ENCODE results near the gene ZDHHC7.

The ZDHHC7 gene

GRCh38 chr16:84989749-84990620 is 21.4 kb downstream of the ZDHHC7 start:
- no peak for DNase-seq

DNA sequence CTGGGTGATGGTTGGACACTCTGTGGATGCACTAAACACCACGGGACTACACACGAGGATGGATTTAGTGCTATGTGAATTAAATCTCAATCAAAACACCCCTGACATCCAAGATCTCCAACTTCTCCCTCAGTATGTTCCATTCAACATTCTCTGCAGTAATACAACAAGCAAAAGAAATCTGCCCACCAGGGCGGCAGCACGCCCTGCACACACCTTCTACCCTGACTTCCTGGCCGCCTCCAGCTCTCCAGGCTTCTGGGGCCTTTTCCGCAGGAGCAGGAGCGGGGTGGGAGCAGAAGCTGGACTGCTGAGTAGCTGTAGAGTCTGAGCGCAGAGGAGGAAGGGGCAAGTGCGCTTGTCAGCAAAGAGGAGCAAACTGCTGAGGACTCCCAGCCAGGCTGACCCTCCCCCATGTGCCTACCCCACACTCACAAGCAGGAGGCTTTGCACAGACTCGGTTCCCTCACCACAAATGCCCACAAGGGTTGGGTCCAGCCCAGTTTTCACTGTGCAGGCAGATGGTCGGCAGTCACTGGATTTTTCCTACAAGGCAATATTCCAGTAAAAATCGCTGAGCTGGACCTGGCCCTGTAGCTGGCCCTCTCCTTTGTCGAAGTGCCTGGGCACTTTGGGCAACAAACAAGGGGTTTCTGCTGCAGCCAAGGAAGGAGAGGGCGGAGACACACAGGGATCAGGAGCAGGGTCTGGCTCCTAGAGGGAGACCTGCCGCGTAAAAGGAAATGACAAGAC is 22.8 kb downstream of the ZDHHC7 start:
- DNase-seq = no peak

DNA sequence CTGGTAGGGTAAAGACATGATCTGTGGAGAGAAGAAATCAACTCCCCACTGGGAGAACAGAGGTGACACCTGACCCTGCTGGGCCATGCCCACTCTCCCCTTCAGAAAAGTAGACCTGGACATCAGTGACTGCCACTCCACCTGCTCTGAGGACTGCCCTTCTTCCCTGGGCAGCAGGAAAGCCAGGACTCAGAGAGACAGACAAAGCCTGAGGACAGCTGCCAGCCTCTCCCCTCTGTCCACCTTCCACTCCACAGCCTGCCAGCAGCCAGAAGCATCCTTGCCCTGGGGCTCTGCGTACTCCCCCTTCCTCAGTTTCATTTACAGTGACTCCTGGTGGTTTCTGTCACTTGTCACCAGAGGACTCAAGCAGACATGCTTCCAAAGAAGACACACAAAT is 24.5 kb downstream of the ZDHHC7 start:
- DNase-seq = no peak

DNA sequence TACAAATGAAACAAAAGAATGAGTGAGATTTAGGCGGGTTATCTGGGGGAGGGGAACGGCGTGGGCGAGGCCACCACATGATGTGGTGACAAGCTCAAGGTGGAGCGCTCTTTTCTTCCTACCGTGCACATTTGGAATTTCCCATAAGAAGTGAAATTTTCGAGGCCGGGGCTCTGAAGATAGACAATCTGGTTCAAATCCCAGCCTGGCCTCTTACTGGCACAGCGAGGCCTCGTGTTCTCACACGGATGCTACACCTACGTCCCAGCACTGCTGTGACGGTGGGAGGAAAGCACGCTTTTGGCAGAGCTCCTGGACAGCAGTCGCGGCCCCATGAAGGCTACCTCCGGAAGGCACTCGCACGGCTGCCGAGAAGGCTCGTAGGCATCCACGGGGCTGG is 25.2 kb downstream of the ZDHHC7 start:
- DNase-seq = peak; percentile 40

DNA sequence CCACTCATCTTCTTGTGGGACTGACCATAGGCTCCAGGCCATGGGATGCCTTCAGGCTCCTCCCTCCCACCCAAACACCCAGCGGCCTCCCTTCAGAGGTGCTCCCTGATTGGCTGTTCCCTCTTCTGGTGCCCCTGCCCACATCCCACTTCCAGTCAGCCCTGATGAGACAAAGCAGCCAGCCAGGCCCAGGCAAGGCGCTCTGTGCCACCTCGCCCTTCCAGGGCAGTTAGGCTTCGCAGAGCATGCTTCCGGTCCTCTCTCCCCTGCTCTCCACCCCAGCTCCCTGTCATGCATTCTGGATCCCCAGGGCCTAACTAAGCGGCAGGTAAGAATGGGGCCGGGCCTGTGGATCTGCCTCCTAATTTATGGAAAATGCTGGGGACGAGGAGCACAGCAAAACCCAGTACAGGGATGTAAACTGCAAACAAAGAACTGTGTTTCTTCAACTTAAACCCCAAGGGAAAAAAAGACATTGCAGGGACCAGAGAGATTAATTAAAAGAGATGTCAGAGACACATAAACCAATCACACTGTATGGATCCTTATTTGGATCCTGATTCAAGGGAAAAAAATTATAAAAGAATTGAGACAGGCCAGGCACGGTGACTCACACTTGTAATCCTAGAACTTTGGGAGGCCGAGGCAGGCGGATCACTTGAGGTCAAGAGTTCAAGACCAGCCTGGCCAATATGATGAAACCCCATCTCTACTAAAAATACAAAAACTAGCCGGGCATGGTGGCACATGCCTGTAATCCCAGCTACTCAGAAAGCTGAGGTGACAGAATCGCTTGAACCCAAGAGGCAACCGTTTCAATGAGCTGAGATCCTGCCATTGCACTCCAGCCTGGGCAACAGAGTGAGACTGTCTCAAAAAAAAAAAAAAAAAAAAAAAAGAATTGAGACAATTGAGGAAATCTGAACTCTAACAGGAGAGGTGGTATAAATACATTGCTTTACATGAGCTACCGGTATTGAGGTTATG is 26.0 kb downstream of the ZDHHC7 start:
- DNase-seq = no peak

DNA sequence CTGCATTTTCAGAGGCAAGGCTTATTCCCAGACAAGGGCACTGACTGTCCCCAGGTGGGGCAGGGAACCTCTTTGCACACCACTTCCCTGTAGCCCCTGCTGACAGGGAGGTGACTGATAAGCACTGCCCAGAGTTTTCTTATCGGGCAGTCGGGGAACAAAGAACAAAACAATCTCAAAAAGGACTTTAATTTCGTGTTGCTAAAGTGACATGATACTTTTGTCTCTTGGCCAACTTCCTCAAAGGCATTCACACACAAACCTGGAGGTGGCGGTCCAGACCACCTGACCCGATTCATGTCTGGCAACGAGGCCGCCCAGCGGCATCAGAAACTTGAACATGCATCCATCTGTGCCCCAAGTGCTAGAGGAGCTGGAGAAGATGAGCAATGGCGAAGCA is 28.9 kb downstream of the ZDHHC7 start:
- DNase-seq = no peak

GRCh38 chr16:84979516-84979915 is 31.8 kb downstream of the ZDHHC7 start:
- DNase-seq = no peak

DNA sequence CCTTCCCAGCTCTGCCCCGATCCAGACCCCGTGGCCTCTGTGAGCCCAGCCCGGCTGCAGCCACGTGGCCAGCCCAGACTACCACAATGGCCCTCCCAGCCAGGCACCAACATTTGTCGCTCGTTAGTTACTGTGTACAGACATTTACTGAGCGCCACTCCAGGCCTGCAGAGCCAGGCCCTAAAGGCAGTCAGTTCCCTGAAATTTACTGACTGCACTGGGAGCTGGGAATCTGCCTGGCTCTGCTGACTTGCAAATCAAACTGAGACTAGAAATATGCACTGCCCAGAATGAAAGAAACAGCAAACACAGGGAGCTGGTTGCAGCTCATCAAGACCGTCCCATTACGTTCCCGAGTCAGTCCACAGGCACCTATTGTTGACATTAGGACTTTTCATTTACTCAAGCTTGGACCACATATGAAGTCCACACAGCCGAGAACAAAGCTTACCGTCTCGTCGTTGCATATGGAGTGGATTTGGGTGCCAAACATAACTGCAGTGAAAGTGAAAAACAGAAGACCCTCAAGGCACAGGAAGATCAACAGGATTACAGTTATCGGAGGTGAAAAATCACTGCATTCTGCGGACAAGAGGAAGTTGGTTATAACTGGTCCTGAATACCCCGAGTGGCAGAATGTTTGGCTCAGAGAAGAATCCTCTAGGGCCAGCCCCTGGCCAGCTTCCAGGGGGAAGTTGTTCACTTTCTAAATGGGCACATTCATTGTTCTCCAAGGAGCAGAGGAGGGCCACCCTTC is 34.5 kb downstream of the ZDHHC7 start:
- no peak for DNase-seq

- DNase-seq = no peak
These were observed 35.8 kb downstream of the ZDHHC7 start for GRCh38 chr16:84975522-84975921.

- no peak for DNase-seq
These were observed 36.3 kb downstream of the ZDHHC7 start for GRCh38 chr16:84975066-84975465.

GRCh38 chr16:84973776-84974523 is 37.4 kb downstream of the ZDHHC7 start:
- no peak for DNase-seq

DNA sequence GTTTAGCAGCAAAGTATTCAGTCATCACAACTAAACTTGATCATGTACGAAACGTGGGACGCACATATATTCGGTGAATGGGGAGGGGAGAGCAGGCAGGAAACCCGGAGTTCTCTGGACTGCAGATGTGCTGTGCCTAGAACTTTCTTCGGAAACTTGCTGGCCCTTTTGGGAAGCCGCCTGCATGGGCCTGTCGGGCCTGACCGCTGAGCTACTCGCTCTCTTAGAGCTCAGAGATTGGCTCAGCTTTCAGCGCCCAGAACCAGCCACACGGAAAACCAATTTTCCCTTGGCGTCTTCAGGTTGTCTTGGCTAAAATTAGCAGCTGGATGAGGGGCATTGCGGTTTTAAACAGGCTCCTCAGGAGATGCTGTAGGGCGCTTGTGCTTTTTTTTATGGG is 38.1 kb downstream of the ZDHHC7 start:
- DNase-seq = no peak

DNA sequence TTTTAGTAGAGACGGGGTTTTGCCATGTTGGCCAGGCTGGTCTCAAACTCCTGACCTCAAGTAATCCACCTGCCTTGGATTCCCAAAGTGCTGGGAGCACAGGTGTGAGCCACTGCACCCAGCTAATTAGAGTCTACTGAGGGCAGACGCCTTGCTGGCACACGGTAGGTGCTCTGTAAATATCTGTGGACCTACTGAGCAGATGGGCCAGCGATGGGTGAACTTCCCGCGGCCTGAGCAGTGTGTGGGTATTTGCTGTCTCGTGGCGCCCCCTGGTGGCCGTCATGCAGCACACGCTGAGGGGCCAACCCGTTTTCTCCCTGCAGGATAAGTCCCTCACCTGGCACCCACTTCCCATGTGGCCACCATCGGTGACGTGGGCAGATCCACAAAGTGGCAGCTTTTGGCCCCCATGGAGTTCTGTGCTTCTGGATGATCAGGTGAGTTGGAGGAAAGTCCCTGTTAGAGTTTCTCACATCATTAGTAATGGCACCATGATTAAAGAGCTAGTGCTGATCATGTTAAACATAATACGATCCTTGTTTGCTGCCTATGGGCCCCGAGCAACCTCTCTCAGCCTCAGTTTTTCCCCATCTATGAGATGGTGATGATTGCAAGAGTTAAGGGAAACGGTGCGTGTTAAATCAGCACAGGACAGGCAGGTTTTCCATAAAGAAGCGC is 40.7 kb downstream of the ZDHHC7 start:
- DNase-seq = peak; percentile 86

DNA sequence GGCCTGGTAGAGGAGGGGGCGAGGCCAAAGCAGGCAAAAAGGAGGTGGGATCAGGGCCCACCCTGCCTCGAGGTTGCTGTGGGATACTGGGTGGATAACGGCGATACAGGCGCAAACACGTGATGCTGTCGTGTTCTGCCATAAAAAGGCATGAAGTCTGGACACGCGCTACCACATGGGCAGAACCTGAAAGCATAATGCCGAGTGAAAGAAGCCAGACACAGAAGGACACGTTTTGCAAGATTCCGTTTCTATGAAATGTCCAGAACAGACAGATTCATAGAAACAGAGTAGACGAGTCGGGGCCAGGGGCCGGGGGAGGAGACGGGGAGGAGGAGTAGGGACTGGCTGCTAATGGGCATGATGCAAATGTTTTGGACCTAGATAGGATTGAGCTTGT is 43.5 kb downstream of the ZDHHC7 start:
- no peak for DNase-seq

- no peak for DNase-seq
These were observed 45.6 kb downstream of the ZDHHC7 start for GRCh38 chr16:84965428-84966415.

DNA sequence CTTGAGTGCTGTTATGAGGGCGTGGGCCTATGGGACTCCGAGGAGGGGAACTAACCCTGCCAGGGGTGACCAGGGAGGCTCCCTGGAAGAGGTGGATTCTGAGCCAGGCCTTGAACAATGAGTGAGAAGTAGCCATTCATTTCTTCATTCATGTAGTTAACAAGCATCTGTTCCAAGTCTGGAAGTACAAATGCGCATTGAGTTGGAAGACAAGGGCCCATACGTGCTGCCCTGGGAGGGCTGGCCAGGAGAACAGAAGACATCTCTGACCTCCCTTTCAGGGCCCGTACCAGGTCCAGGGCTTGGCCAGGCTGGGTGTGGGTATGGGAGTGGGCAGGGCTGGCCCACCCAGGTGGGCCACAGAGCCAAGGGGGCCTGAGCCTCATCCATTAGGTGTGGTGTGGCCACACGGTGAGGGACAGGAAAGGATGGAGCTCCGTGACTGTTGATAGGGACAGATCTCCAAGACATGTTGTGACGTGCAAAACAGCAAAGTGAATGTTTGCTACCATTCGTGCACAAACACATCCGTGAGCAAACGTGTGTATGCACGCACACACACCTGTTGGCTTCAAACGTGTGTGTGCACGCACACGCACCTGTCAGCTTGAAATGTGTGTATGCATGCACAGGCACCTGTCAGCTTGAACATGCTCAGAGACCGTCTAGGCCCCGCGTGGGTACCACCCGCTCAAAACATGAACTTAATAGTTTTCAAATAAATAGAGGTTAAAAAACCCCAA is 46.8 kb downstream of the ZDHHC7 start:
- DNase-seq = no peak

- no peak for DNase-seq
These were observed 48.3 kb downstream of the ZDHHC7 start for GRCh38 chr16:84963066-84963465.

- DNase-seq = no peak
These were observed 50.4 kb downstream of the ZDHHC7 start for GRCh38 chr16:84960942-84961341.

Data from activated CD4-positive, alpha-beta T cell treated with anti-CD3 and anti-CD28 coated beads for 48 hours (primary cell).